HUES64 (cell line): ENCODE data around the gene RAB20.
A peak's percentile ranks its signal among the peaks of the same experiment; 100 is the strongest.

Source experiments
- H3K27ac ChIP-seq: 2 replicates; pipeline ENCODE4 v1.7.0; 2013; ENCODE audit warnings: low read depth, low read length, inconsistent platforms
- H3K27me3 ChIP-seq: 2 replicates; pipeline ENCODE4 v1.6.1; 2013; ENCODE audit warnings: mild to moderate bottlenecking, low read length; ENCODE audit not compliant: insufficient read depth
- H3K36me3 ChIP-seq: 2 replicates; pipeline ENCODE4 v1.6.1; 2013; ENCODE audit warnings: mild to moderate bottlenecking, low read length; ENCODE audit not compliant: insufficient read depth
- H3K4me1 ChIP-seq: 2 replicates; pipeline ENCODE4 v1.6.1; 2013; ENCODE audit warnings: mild to moderate bottlenecking, low read length, moderate library complexity; ENCODE audit not compliant: insufficient read depth
- H3K4me3 ChIP-seq: 2 replicates; pipeline ENCODE4 v1.5.1; 2013; ENCODE audit warnings: mild to moderate bottlenecking, low read length, moderate library complexity
- H3K9ac ChIP-seq: 2 replicates; pipeline ENCODE4 v1.6.1; 2013; ENCODE audit warnings: mild to moderate bottlenecking, low read depth, low read length
- H3K9me3 ChIP-seq: 2 replicates; pipeline ENCODE4 v1.6.1; 2013; ENCODE audit warnings: low read depth, low read length; ENCODE audit not compliant: insufficient read depth
- WGBS: fragments of 150-250, 120-280 bp; methylation state at CpG from one replicate; pipeline ENCODE4 v1.1.7; 2013; ENCODE audit warnings: missing lambda C conversion rate; 5-methylcytosine and 5-hydroxymethylcytosine counted together

The RAB20 gene

GRCh38 chr13:110525328-110526319, 35.9 kb downstream of the RAB20 start:
- WGBS = 80% methylated on average over 25 of the region's 25 CpGs
- no peak overlapping the region for H3K9ac ChIP-seq
- no peak overlapping the region for H3K4me3 ChIP-seq
- no peaks in the 10 kb centered on the region for H3K27me3 ChIP-seq
- H3K4me1 ChIP-seq = peaks cover 9% of the 10 kb centered on the region
- no peaks in the 10 kb centered on the region for H3K9me3 ChIP-seq
- H3K36me3 ChIP-seq = peaks cover 12% of the 10 kb centered on the region
- no peak overlapping the region for H3K27ac ChIP-seq

DNA sequence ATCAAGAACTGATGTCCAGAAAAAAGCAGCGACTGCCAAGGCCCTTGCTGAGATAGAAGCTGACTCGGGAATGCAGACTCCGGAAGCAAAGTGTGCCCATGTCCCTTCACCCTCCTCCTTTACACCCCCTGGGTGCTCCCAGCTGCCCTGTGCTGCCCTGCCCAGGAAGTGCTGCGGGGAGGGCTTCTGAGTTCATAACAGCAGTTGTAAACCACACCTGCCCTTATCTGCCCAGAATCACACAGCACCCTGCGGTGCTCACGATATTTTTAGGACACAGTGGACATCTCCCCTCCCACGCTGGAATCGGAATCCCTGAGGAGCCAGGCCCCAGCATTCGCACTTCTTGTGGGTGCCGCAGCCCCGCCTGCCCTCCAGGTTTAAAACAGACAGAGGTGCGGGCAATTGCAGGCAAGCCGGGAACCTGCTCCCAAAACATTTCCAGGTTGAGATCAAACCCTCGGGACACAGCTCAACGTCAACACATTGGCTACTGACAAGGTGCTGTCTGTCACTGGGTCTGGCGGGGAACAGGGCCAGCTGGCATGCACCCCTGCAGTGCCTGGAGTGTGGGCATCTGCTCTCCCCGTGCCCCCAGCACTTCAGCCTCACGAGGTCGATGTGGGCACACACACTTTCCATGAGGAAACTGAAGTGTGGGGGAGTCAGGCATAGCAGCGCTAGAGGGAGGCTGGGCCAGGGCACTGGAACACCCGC, 36.8 kb downstream of the RAB20 start:
- Histone ChIP-seq H3K9ac (peak overlapping the region; percentile 5; the same call in 1 of the 2 replicates), H3K27me3 (no peaks in the 10 kb centered on the region), H3K4me3 (no peak overlapping the region), H3K9me3 (no peaks in the 10 kb centered on the region), H3K36me3 (peaks cover 12% of the 10 kb centered on the region), H3K4me1 (peaks cover 9% of the 10 kb centered on the region), H3K27ac (no peak overlapping the region)
- 93% methylated on average over 21 of the region's 21 CpGs for WGBS

DNA sequence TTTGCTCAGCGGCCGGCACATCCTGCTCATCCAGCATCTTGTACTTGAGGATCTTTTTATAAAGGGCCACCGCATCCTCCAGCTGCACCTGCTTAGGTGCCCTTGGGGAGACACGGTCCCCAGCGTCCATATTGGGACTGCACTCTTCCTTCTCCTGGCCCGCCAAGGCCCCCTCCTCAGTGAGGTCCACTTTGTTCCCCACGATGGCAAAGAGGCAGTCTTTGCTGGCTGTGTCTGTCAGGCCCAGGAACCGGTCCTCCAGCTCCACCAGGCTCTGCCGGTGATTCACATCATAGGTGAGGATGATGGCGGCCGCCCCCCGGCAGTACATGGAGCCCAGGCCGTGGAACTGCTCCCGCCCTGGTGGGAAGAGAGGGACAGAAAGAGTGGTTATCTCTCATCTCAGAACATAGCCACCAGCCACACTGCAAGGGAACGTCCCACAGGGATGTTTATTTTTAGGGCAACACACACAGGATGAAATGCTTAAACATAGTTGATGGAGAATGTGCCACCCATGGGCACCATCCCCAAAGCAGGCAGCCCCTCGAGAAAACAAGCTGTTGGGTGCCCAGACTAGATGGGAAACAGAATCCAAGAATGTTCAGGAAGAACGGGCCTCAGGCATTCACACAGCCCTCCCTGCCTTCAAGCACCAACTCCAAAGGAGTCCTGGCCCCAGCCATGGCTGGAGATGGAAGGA, 37.5 kb downstream of the RAB20 start:
- H3K9ac ChIP-seq = no peak overlapping the region; the same call in 1 of the 2 replicates
- peaks cover 9% of the 10 kb centered on the region for H3K4me1 ChIP-seq
- WGBS = 95% methylated on average over 17 of the region's 17 CpGs
- H3K27ac ChIP-seq = no peak overlapping the region
- no peaks in the 10 kb centered on the region for H3K27me3 ChIP-seq
- no peaks in the 10 kb centered on the region for H3K9me3 ChIP-seq
- H3K36me3 ChIP-seq = peaks cover 12% of the 10 kb centered on the region
- no peak overlapping the region for H3K4me3 ChIP-seq

DNA sequence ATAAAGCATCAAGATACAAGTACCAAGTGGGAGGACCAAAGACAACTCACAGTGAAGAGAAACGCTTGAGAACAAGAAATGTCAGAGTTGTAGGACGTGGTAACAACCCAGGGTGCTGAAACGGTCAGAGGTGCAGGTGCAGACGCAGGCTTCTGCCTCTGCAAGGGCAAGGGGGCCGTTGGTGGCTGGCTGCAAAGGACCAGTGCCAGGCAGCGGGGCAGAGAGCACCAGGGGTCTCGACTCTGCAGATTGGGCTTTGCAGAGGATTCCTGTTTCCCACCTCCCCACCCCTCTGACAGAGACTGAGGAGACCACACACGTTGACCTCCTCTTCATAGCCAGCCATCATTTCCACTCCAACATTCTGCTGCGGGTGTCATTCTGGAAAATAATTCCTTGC, 38.3 kb downstream of the RAB20 start:
- peaks cover 5% of the 10 kb centered on the region for H3K4me1 ChIP-seq
- no peaks in the 10 kb centered on the region for H3K27me3 ChIP-seq
- 90% methylated on average over 9 of the region's 9 CpGs for WGBS

GRCh38 chr13:110522721-110523120, 38.8 kb downstream of the RAB20 start:
- Histone ChIP-seq H3K4me1 (peaks cover 5% of the 10 kb centered on the region), H3K36me3 (peaks cover 12% of the 10 kb centered on the region), H3K27ac (no peak overlapping the region), H3K27me3 (no peaks in the 10 kb centered on the region), H3K9ac (no peak overlapping the region), H3K9me3 (no peaks in the 10 kb centered on the region), H3K4me3 (no peak overlapping the region)
- WGBS = 93% methylated on average over 5 of the region's 5 CpGs

More for the DNA sequence above, 38.3 kb downstream of the RAB20 start:
- no peak overlapping the region for H3K9ac ChIP-seq
- H3K36me3 ChIP-seq = peaks cover 12% of the 10 kb centered on the region
- no peak overlapping the region for H3K4me3 ChIP-seq
- H3K9me3 ChIP-seq = no peaks in the 10 kb centered on the region
- no peak overlapping the region for H3K27ac ChIP-seq

DNA sequence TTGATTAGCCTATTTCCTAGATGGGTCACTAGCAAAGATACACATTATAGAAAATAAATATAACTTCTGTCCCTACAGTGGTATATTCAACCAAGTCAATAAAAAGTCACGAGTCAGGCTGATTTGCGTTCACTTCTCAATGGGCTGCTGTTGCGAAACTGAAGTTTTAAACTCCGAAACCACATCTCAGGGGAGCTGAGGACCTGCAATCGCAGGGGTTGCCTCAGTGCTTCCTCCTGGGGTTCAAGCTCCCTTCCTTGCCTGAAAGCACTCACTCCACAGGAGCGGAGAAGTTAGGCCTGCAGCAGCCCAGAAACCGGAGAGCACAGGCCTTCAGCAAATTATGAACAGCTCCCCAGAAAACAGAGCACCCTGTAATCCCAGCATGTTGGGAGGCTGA, 39.6 kb downstream of the RAB20 start:
- Histone ChIP-seq H3K27ac (no peak overlapping the region), H3K9me3 (no peaks in the 10 kb centered on the region), H3K4me3 (no peak overlapping the region), H3K9ac (no peak overlapping the region), H3K4me1 (no peaks in the 10 kb centered on the region; the same call in 1 of the 2 replicates), H3K27me3 (no peaks in the 10 kb centered on the region), H3K36me3 (peaks cover 12% of the 10 kb centered on the region)
- 94% methylated on average over 7 of the region's 7 CpGs for WGBS

GRCh38 chr13:110521296-110521680, 40.2 kb downstream of the RAB20 start:
- 96% methylated on average over 10 of the region's 10 CpGs for WGBS
- Histone ChIP-seq H3K36me3 (peaks cover 12% of the 10 kb centered on the region), H3K9ac (no peak overlapping the region), H3K4me3 (no peak overlapping the region), H3K27ac (no peak overlapping the region), H3K4me1 (no peaks in the 10 kb centered on the region; the same call in 1 of the 2 replicates), H3K9me3 (no peaks in the 10 kb centered on the region), H3K27me3 (no peaks in the 10 kb centered on the region)

DNA sequence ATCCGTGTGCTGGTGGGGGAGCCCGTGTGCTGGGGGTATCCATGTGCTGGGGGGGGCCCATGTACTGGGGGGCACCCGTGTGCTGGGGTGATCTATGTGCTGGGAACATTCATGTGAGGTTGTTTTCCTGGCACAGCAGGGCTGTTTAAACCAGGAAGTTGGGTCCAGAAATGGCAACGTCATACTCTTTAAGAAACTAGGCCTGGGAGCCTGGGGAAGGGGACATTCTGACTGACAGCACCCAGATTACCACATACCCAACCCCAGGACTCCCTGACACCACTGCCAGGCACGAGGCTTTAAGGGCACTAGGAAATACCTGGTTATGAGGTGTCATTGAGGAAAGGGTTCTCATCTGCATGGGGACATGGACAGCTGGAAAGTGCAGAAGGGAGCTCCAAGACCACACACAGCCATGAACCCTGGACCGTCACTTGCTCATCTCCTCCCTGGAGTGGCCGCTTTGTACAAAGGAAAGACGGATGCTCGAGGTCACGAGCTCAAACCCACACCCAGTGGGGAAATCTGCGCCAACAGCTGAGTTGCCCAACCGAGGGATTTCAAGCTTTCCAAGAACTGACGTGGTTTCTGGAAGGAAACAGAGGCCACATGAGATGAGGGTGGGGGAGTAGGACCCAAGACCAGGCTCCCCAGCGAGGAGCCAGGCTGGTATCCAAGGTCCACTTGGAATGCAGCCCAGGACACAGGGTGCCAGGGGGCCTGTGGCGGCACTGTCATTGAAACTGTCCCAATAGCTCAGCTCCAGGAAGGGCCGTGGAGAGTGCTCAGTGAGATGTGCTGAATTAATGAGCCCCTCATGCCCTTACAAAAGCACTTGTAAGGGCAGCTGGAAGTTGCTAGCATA, 40.9 kb downstream of the RAB20 start:
- Histone ChIP-seq H3K27me3 (no peaks in the 10 kb centered on the region), H3K9me3 (no peaks in the 10 kb centered on the region), H3K36me3 (peaks cover 12% of the 10 kb centered on the region), H3K27ac (no peak overlapping the region), H3K4me3 (no peak overlapping the region), H3K9ac (no peak overlapping the region), H3K4me1 (no peaks in the 10 kb centered on the region)
- 92% methylated on average over 16 of the region's 16 CpGs for WGBS

- no peak overlapping the region for H3K27ac ChIP-seq
- no peak overlapping the region for H3K9ac ChIP-seq
- no peak overlapping the region for H3K4me3 ChIP-seq
- H3K9me3 ChIP-seq = no peaks in the 10 kb centered on the region
- WGBS = 88% methylated on average over 7 of the region's 7 CpGs
- peaks cover 12% of the 10 kb centered on the region for H3K36me3 ChIP-seq
- H3K4me1 ChIP-seq = no peaks in the 10 kb centered on the region
- no peaks in the 10 kb centered on the region for H3K27me3 ChIP-seq
Measured at GRCh38 chr13:110519506-110519905, 42.0 kb downstream of the RAB20 start.

DNA sequence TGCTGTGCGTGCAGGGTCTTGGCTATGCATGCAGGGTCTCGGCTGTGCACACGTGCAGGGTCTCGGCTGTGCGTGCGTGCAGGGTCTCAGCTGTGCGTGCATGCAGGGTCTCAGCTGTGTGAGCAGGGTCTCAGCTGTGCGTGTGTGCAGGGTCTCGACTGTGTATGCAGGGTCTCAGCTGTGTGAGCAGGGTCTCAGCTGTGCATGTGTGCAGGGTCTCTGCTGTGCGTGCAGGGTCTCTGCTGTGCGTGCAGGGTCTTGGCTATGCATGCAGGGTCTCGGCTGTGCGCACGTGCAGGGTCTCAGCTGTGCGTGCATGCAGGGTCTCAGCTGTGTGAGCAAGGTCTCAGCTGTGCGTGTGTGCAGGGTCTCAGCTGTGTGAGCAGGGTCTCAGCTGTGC, 42.5 kb downstream of the RAB20 start:
- no peaks in the 10 kb centered on the region for H3K9me3 ChIP-seq
- H3K27me3 ChIP-seq = no peaks in the 10 kb centered on the region
- H3K27ac ChIP-seq = no peak overlapping the region
- no peak overlapping the region for H3K9ac ChIP-seq
- H3K36me3 ChIP-seq = peaks cover 12% of the 10 kb centered on the region
- WGBS = 97% methylated on average over 16 of the region's 16 CpGs
- no peak overlapping the region for H3K4me3 ChIP-seq
- H3K4me1 ChIP-seq = no peaks in the 10 kb centered on the region
